Lower leg skin (tissue), 4 donors: ENCODE results near the gene SNRNP25. TPM values are rescaled to one million over a fixed set of nuclear protein-coding genes. Genes with fewer than 3 reads are reported as not detected.
A peak's percentile ranks its signal among the peaks of the same experiment; 100 is the strongest.

Experiments used
- DNase-seq, 2 donors: peaks; one replicate each; pipeline ENCODE4 v3.0.0-alpha.2; 2019; ENCODE audit warnings: low spot score in 2 of 2
- H3K4me3 ChIP-seq: fragments of 200-600 bp; sonication (generic); 2 replicates; pipeline ENCODE4 v1.5.1; 2017; ENCODE audit warnings: mild to moderate bottlenecking, low read depth; ENCODE audit not compliant: poor library complexity, severe bottlenecking
- POLR2A ChIP-seq, 2 donors: fragments of 450-650 bp; IDR thresholded peaks; one replicate each; pipeline ENCODE4 v1.6.1; 2016 to 2017; ENCODE audit warnings: antibody characterized with exemption in 2 of 2, mild to moderate bottlenecking in 1 of 2, moderate library complexity in 1 of 2
- WGBS, 2 donors: methylation state at CpG; one replicate each; pipeline ENCODE4 v1.1.5; 2018; 5-methylcytosine and 5-hydroxymethylcytosine counted together
- intact Hi-C: fragments of 100-400 bp; cut with DNase I; formaldehyde crosslinking; loops from one replicate; pipeline ENCODE4 v1.15.0; 2023; ENCODE audit warnings: low total_unique reads
- total RNA-seq, 4 donors: library from RNA; depleted of rRNA; stranded (reverse); fragments of >200 nt; gene quantifications; one replicate each; pipeline ENCODE4 v1.1.0, GENCODE V29; 2016
- TF ChIP-seq, protein P1 (sequence below), 3 donors: fragments of 450-650 bp; IDR thresholded peaks; one replicate each; pipeline ENCODE4 v1.5.1; 2016; ENCODE audit warnings: antibody characterized with exemption in 3 of 3, mild to moderate bottlenecking in 3 of 3, moderate library complexity in 2 of 3

SNRNP25 gene
- total RNA-seq, 4 donors from 2014 or later: 6.3 to 12.0 (median 10.4) TPM

DNA sequence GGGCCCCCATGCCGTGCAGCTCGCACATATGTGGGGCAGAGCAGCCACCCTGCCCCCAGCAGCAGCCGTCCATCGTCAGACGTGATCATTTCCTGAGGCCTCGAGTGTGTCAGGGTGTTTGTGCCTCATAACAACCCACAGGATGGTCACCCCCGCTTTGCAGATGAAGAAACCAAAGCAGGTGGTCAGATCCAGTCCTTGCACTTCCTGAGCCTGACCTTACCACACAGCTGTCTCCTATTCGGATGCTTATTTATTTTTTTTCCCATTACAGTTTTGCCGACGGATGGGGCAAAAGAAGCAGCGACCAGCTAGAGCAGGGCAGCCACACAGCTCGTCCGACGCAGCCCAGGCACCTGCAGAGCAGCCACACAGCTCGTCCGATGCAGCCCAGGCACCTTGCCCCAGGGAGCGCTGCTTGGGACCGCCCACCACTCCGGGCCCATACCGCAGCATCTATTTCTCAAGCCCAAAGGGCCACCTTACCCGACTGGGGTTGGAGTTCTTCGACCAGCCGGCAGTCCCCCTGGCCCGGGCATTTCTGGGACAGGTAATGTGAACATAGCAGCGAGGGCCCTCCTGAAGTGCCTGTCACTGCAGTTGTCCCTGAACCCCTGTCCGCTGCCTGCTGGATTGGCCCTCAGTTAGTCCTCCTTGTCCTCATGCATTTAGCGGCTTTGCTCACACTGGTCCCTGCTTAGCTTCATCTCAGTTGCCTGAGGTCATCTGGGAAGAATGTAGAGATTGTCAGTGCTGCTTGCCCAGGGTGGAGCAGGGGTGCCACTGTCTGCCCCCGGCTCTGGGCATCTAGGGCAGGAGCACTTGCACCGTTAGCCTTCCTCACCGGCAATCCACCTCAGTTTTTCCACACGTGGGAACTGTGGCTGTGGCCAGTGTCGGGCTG is 25.8 kb downstream of the SNRNP25 start:
- no peak overlapping the region for H3K4me3 ChIP-seq
- no peak for DNase-seq
- TF ChIP-seq, protein P1, sequence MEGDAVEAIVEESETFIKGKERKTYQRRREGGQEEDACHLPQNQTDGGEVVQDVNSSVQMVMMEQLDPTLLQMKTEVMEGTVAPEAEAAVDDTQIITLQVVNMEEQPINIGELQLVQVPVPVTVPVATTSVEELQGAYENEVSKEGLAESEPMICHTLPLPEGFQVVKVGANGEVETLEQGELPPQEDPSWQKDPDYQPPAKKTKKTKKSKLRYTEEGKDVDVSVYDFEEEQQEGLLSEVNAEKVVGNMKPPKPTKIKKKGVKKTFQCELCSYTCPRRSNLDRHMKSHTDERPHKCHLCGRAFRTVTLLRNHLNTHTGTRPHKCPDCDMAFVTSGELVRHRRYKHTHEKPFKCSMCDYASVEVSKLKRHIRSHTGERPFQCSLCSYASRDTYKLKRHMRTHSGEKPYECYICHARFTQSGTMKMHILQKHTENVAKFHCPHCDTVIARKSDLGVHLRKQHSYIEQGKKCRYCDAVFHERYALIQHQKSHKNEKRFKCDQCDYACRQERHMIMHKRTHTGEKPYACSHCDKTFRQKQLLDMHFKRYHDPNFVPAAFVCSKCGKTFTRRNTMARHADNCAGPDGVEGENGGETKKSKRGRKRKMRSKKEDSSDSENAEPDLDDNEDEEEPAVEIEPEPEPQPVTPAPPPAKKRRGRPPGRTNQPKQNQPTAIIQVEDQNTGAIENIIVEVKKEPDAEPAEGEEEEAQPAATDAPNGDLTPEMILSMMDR (IDR thresholded peaks at IDR 0.05): no peak
- TF ChIP-seq POLR2A (IDR thresholded peaks at IDR 0.05): no peak
- WGBS, 2 donors: 72 to 79% methylated on average over 26 to 32 of the region's 32 CpGs
- intact Hi-C loops: no loop called here

DNA sequence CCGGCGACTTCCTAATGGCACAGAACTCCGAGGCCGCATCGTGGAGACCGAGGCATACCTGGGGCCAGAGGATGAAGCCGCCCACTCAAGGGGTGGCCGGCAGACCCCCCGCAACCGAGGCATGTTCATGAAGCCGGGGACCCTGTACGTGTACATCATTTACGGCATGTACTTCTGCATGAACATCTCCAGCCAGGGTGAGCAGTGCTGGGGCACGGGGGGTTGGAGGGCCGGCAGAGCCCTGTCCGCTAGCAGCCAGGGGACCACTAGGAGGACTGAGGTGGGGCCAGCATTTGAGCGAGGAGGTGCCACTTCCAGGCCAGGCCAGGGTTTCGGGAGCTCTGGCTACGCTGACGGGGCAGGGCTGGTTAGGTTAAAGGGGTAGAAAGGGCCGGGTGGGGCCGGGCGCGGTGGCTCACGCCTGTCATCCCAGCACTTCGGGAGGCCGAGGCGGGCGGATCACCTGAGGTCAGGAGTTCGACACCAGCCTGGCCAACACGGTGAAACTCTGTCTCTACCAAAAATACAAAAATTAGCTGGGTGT is 29.5 kb downstream of the SNRNP25 start:
- WGBS, 2 donors: 89 to 93% methylated on average over 31 of the region's 31 CpGs
- intact Hi-C loops: no loop called here
- TF ChIP-seq, protein P1 (IDR thresholded peaks at IDR 0.05): no peak
- no peak for TF ChIP-seq POLR2A (IDR thresholded peaks at IDR 0.05)
- DNase-seq: no peak
- H3K4me3 ChIP-seq: no peak overlapping the region

DNA sequence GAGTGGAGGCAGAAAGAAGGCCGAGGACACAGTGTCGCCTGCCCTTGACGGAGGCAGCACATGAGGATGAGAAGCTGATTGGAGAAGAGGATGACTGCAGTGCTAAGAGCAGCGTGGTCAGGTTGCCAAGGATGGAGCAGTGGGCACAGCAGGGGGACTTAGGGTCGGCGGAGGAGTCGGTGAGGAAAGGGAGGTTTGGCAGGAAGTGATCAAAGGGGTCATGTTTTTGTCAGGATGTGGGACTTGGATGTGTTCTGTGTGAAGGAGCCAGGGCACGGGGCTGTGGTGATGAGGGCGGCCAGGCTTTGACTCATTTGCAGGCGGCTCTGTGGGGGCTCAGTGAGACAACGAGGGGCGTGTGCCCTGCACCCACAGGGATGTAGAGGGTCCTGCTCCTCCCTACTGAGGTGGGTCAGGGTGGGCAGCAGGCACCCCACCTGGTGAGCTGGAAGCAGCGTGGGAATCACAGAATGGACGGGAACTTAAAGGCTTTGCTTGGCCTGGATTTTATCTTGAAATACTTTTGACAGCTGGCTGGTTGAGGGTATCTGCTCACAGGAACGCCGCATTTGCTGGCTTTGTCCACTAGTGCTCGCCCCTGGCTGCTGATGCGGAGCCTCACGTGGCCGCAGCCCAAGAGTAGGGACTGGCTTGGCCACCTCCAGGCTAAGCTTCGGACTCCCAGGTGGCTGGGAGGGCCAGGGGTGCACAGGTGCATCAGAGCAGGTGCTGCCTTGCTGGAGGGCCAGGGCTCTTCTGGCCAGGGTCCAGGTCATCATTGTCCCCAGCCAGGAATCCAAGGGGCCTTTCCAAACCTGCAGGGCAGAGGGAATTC is 30.4 kb downstream of the SNRNP25 start:
- WGBS, 2 donors: 59 to 64% methylated on average over 19 to 21 of the region's 21 CpGs
- H3K4me3 ChIP-seq: no peak overlapping the region
- no peak for TF ChIP-seq POLR2A (IDR thresholded peaks at IDR 0.05)
- TF ChIP-seq, protein P1 (IDR thresholded peaks at IDR 0.05): no peak
- intact Hi-C loops: no loop called here
- DNase-seq: no peak

DNA sequence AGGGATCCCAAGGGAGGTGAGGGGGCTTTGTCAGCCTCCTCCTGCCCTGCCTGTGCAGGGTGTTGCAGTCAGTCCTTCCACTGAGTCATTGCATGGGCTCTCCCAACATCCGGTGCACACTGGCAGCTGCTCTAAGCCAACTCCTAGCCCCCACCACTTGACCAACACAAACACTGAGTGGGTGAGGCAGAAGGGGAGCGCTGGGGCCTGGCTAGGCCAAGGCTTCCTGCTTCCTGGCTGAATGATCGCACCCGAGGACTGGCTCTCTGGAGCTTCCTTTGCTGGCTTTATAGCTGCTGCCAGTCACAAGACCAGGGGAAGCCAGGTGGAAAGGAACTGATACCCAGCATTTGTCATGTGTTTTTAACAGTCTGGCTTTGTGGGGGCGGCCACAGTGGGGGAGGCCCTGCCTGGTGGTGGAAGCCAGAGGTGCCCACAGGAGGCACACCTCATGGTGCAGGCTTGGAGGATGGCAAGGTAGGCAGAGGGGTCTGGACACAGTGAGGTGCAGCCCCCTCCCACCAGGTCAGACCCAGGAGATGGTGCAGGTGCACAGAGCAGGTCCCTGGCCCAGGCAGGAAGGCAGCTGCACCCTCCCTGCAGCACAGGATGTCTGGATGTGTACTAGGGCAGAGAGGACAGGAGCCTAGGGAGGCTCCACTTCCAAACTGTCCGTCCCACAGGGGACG is 31.2 kb downstream of the SNRNP25 start:
- peak in 1 of 2 donors; percentile 62 for DNase-seq
- TF ChIP-seq, protein P1 (IDR thresholded peaks at IDR 0.05): no peak
- TF ChIP-seq POLR2A (IDR thresholded peaks at IDR 0.05): no peak
- no peak overlapping the region for H3K4me3 ChIP-seq
- intact Hi-C loops: no loop called here
- 41 to 60% methylated on average over 7 of the region's 7 CpGs for WGBS, 2 donors

DNA sequence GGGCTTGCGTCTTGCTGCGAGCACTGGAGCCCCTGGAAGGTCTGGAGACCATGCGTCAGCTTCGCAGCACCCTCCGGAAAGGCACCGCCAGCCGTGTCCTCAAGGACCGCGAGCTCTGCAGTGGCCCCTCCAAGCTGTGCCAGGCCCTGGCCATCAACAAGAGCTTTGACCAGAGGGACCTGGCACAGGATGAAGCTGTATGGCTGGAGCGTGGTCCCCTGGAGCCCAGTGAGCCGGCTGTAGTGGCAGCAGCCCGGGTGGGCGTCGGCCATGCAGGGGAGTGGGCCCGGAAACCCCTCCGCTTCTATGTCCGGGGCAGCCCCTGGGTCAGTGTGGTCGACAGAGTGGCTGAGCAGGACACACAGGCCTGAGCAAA is 31.8 kb downstream of the SNRNP25 start:
- TF ChIP-seq, protein P1 (IDR thresholded peaks at IDR 0.05): no peak
- TF ChIP-seq POLR2A (IDR thresholded peaks at IDR 0.05): no peak
- intact Hi-C loops: no loop called here
- DNase-seq: no peak
- WGBS, 2 donors: 74 to 76% methylated on average over 14 to 18 of the region's 18 CpGs
- no peak overlapping the region for H3K4me3 ChIP-seq
